ENCODE data around the gene PIK3AP1. TPM values are rescaled to one million over a fixed set of nuclear protein-coding genes. Genes with fewer than 3 reads are reported as not detected.
"Not testable (repeated sequence)": the region's sequence is repeated elsewhere in the genome, so short reads cannot be mapped to it uniquely, and the experiment has no call there.

Gene PIK3AP1
- total RNA-seq, 4 donors from 2014 or later = 1.4 to 3.2 (median 2.8) TPM

DNA sequence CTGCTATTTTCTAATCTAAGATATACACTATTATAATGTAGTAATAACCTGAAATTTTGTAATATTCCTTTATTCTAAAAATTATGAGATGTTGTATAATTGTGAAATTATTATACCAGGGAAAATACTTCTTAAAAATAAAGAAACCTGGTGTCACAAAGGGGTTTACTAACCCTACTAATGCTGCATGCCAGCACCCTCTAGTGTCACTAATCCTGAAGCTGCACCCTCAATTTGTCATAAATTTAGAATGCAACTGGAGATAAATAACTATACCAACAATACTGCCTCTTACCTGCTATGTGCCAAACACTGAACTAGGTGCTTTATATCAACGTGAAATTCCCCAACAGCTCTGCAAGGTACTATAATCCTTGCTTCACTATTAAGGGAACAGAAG lies 164.3 kb downstream of the PIK3AP1 start:
- in situ Hi-C loops (cut with MboI; ENCODE audit: low sequenced_read_pairs in 4 of 4) (no loop called here), intact Hi-C loops (cut with DNase I; ENCODE audit: low total_unique reads) (no loop called here)
- Histone ChIP-seq H3K27ac (no peak overlapping the region), H3K36me3 (peaks cover 0 to 53% of the 10 kb centered on the region in 2 donors), H3K27me3 (no peaks in the 10 kb centered on the region), H3K4me3 (no peak overlapping the region), H3K9me3 (no peaks in the 10 kb centered on the region), H3K4me1 (no peaks in the 10 kb centered on the region)
- DNase-seq (no peak), ATAC-seq (no peak)
- no peak for TF ChIP-seq POLR2A (IDR thresholded peaks at IDR 0.05)
- TF ChIP-seq, protein P1, sequence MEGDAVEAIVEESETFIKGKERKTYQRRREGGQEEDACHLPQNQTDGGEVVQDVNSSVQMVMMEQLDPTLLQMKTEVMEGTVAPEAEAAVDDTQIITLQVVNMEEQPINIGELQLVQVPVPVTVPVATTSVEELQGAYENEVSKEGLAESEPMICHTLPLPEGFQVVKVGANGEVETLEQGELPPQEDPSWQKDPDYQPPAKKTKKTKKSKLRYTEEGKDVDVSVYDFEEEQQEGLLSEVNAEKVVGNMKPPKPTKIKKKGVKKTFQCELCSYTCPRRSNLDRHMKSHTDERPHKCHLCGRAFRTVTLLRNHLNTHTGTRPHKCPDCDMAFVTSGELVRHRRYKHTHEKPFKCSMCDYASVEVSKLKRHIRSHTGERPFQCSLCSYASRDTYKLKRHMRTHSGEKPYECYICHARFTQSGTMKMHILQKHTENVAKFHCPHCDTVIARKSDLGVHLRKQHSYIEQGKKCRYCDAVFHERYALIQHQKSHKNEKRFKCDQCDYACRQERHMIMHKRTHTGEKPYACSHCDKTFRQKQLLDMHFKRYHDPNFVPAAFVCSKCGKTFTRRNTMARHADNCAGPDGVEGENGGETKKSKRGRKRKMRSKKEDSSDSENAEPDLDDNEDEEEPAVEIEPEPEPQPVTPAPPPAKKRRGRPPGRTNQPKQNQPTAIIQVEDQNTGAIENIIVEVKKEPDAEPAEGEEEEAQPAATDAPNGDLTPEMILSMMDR (IDR thresholded peaks at IDR 0.05 in 4 of 5, conservative IDR thresholded peaks at IDR 0.05 in 1 of 5) = peak in 2 of 5 experiments; percentile 8 to 30

DNA sequence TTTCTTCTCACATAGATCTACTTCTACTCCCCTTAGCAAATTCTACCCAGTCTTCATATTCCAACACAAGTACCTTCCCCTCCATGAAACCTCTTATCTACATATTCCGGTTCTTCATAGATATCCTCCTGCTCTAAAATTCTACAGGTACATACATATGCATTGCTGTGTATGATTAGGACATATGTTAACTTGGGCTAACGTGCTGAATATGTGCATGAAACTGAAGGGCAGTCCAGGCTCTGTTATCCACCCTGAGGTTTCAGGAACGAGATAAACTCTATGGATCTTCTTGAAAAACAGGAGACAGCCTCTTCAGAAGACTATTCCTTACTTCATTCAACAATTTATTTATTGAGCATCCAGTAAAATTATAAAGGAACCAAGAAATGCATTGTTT lies 165.0 kb downstream of the PIK3AP1 start:
- ATAC-seq = no peak
- H3K4me3 ChIP-seq = no peak overlapping the region

DNA sequence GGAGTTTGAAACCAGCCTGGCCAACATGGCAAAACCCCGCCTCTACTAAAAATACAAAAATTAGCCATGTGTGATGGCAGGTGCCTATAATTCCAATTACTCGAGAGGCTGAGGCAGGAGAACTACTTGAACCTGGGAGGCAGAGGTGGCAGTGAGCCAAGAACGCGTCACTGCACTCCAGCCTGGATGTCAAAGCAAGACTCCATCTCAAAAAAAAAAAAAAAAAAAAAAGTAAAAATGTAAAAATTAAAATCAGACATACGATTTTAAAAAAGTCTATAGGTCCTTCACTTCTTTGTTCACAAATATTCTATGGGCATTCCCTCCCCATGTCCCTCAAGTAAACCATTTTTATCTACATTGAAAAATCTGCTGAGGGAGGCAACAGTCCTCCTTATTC lies 171.7 kb downstream of the PIK3AP1 start:
- H3K9me3 ChIP-seq = no peaks in the 10 kb centered on the region

More for the DNA sequence above, 165.0 kb downstream of the PIK3AP1 start:
- TF ChIP-seq, protein P1 (IDR thresholded peaks at IDR 0.05 in 4 of 5, conservative IDR thresholded peaks at IDR 0.05 in 1 of 5) = no peak
- TF ChIP-seq POLR2A (IDR thresholded peaks at IDR 0.05) = no peak
- no peaks in the 10 kb centered on the region for H3K27me3 ChIP-seq
- no peaks in the 10 kb centered on the region for H3K9me3 ChIP-seq
- in situ Hi-C loops (cut with MboI; ENCODE audit: low sequenced_read_pairs in 4 of 4) (no loop called here), intact Hi-C loops (cut with DNase I; ENCODE audit: low total_unique reads) (no loop called here)
- no peak for DNase-seq
- H3K27ac ChIP-seq = no peak overlapping the region
- H3K4me1 ChIP-seq = no peaks in the 10 kb centered on the region
- H3K36me3 ChIP-seq = peaks cover 0 to 55% of the 10 kb centered on the region in 2 donors

DNA sequence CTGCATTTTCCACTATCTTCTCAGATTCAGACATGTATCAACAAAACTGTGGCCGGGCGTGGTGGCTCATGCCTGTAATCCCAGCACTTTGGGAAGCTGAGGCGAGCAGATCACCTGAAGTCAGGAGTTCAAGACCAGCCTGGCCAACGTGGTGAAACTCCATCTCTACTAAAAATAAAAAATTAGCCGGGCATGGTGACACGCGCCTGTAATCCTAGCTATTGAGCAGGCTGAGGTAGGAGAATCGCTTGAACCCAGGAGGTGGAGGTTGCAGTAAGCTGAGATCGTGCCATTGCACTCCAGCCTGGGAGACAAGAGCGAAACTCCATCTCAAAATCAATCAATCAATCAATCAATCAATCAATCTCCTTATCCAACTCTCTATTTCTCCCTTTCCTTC lies 174.8 kb downstream of the PIK3AP1 start:
- peaks cover 3 to 20% of the 10 kb centered on the region in 2 donors for H3K4me1 ChIP-seq
- DNase-seq; H3K27me3 ChIP-seq; in situ Hi-C loops (cut with MboI; ENCODE audit: low sequenced_read_pairs in 4 of 4); ATAC-seq; H3K27ac ChIP-seq; intact Hi-C loops (cut with DNase I; ENCODE audit: low total_unique reads); H3K9me3 ChIP-seq; H3K4me3 ChIP-seq: not testable (repeated sequence)
- H3K36me3 ChIP-seq = peaks cover 0 to 36% of the 10 kb centered on the region in 2 donors

More for the DNA sequence above, 171.7 kb downstream of the PIK3AP1 start:
- Histone ChIP-seq H3K4me1 (peaks cover 3 to 20% of the 10 kb centered on the region in 2 donors), H3K27me3 (no peaks in the 10 kb centered on the region), H3K27ac (no peak overlapping the region), H3K36me3 (peaks cover 0 to 51% of the 10 kb centered on the region in 2 donors), H3K4me3 (no peak overlapping the region)
- no peak for TF ChIP-seq POLR2A (IDR thresholded peaks at IDR 0.05)
- TF ChIP-seq, protein P1 (IDR thresholded peaks at IDR 0.05 in 4 of 5, conservative IDR thresholded peaks at IDR 0.05 in 1 of 5) = no peak
- intact Hi-C loops (cut with DNase I; ENCODE audit: low total_unique reads) = no loop called here
- DNase-seq = peak in 1 of 2 donors; percentile 23
- in situ Hi-C loops (cut with MboI; ENCODE audit: low sequenced_read_pairs in 4 of 4) = no loop called here
- no peak for ATAC-seq

Other genes with a start within 250 kb of the PIK3AP1 start
- gene TLL2, start 206.6 kb downstream of the PIK3AP1 start, total RNA-seq = 1 to 10 TPM in 1 of 4 donors, under 1 TPM in 2, not detected in 1; 0.10 to 1.0 (median 0.44) TPM
- 10 to 100 TPM; 27.5 to 32.4 (median 31.0) TPM for gene TM9SF3, start 133.5 kb downstream of the PIK3AP1 start, total RNA-seq
- gene LCOR, start 111.8 kb upstream of the PIK3AP1 start, total RNA-seq = 10 to 100 TPM in 3 of 4 donors, 1 to 10 TPM in 1; 9.2 to 20.0 (median 14.6) TPM

Data from gastrocnemius medialis (tissue), 4 donors.